Purkinje cell (primary cell): ENCODE results near the gene NR2C2AP. TPM values are rescaled to one million over a fixed set of nuclear protein-coding genes. Genes with fewer than 3 reads are reported as not detected.

Source experiments
- polyA plus RNA-seq: library from polyadenylated mRNA; unstranded; fragments of >200 nt; fragmentation: Nextera tagmentation; gene quantifications from 2 replicates; pipeline ENCODE4 v1.2.1, GENCODE V29; 2014

The NR2C2AP gene, protein sequence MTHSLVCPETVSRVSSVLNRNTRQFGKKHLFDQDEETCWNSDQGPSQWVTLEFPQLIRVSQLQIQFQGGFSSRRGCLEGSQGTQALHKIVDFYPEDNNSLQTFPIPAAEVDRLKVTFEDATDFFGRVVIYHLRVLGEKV
- 4.2 and 6.4 TPM in 2 replicates for polyA plus RNA-seq

DNA sequence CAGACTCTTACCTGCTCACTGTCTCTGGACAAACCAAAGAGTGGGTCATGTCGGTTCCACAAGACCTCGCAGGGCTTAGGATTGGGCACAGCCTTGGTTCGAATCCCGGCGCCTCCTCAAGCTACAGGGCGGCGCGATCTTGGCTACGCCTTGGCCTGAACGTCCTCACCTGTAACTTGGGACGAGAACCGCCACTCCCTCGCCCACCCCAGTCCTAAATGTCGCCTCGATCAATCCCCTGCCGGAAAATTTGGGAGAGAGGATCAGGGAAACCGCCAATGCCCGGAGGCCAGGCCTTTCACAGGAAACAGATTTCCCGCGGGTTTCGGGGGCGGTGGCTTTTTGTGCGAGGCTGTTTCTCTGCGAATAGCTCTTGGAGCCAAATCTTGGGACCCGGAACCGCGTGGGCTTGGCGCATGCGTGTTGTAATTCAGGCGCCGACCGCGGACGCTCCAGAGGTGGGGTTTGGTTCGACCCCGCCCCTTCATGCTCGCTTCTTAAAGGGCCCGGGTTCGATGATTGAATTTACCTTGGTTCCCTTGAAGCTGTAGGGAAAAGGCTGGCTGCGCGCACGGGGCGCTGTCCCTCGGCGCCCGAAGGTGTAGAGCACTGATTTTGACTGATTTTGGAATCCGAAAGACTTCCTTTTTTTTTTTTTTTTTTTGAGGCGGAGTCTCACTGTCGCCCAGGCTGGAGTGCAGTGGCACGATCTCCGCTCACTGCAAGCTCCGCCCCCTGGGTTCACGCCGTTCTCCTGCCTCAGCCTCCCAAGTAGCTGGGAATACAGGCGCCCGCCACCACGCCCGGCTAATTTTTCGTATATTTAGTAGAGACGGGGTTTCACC, at the start of gene NR2C2AP:
Gene NR2C2AP (minus strand): TSS at position 403 of the 845 bp plus-strand sequence. CDS start 354 bp downstream, at position 49.

DNA sequence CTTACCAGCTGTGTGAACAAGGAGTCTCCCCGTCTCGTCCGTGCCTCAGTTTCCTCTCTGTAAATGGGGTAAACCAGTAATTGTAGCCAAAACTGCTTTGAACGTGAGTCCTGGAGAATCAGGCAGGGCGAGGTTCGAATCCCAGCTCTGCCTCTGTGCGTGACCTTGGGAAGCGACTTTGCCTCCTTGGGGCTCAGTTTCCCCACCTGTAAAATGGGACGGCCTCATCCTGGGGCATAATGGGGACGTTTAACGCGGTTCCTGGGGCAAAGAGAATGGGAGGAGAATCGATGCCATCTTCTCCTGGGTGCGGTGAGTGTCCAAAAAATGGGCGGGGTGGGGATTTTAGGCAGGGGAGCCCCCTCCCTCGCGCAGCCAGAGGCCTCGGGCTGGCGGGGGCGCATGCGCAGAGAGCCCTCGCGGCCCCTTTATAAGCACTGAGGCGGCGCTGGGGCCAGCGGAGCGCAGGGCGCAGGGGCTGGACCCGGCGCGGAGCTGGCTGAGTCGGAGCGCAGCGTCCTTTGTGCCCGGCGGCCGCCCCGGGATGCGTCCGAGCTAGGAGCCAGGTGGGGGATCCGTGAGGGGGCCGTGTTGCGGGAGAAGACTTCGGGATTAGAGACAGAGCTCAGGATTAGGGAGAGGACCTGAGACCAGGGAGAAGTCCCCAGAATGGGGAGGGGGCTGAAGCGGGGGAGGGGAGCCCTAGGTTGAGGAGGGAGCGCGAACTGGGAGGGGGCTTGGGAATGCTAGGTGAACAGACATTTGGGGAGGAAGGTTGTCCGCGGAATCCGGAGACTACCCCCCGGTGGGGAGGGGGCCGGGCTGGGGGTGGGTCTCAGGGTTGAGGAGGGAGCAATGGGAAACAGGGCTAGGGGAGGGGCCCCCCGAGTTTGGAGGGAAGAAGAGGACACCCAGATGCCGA, 8.5 kb upstream of the NR2C2AP start, which contains the start of gene NCAN:
Gene NCAN (plus strand): TSS at position 460 of the 922 bp plus-strand sequence. CDS start 4,996 bp downstream, outside the sequence.

DNA sequence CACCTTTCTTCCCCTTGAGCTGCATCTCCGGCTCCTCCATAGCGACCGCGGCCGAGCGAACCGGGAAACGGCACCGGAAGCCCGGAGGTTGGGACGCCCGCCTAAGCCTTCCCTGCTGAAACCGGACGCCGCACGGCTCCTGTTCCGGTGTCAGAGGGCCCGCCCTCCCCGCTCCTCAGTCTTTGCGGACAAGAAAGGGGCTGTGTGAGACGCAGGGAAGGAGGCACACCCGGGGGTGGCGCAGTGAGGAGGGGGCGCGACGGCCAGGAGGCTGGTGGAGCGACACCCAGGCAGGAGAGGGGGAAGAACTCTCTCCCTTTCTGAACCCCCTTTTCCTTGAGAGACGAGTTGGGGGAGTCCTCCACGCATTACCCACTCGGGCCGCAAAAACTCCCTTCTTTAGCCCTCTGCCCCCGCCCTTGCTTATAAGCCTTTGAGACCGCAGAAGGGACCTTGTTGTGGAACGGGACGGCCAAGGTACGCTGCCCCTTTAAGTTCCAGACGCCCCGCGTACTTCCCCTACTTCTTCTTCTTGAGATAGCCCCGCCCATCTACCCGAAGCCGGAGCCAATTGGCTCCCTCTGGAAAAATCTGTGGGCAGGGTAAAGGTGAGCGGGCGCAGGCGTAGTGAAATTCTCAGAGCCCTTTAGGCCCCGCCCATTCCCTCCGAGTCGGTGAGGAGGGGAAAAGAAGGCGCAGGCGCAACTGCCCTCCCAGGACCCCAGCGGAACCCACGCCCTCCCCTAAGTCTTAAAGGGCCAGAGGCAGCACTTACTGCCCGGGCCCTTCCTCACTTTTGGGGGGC, 10.9 kb downstream of the NR2C2AP start, which contains the start of the genes BORCS8 and RFXANK:
Gene BORCS8 (minus strand): TSS at position 75 of the 805 bp plus-strand sequence. CDS start 35 bp downstream, at position 40.
Gene RFXANK (plus strand): TSS at position 181 of the 805 bp plus-strand sequence. CDS start 1,689 bp downstream, outside the sequence.

DNA sequence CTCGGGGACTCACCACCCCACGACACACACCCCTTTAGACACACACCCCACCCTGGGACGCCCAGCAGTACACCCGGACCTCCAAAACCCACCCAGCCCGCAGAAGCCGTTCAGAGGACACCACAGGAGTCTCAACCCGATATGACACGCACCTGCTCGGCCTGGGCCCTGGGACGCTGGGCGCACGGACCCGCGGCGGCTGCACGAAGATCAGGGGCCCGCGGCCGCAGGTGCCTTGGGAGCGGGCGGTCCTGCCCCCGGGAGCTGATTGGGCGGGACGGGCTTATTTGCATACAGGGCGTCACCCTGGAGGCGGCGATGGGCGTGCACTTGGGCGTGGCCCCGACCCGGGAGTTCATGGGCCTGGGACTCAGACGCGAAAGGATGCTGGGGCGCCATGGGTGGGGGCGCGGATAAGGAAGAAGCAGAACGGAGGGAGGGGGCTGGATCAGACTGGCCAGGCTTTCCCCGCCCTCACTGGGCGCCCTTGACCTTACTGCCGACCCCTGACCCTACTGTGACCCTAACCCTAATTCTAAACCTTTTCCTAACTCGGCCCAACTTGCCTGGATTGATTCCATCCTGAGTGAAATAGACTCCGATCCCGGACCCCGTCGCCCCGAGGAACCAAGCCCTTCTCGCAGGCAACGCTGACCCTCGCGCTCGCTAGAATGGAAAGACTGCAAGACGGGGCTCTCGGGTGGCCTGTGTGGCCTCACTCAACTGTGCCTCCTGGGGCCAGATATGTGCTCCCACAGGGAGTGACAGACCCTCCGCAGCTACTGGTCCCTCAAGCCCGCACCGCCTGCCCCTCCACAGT, 33.0 kb downstream of the NR2C2AP start, which contains the start of gene MEF2B:
Gene MEF2B (minus strand): TSS at position 211 of the 820 bp plus-strand sequence. CDS start 19,528 bp downstream, outside the sequence.

Other genes starting within 250 kb of the NR2C2AP start
- 74.2 and 85.9 TPM in 2 replicates for gene SUGP2, start 169.9 kb downstream of the NR2C2AP start, polyA plus RNA-seq
- gene ARMC6, start 169.8 kb downstream of the NR2C2AP start, polyA plus RNA-seq: 2.4 and 3.1 TPM in 2 replicates
- 1.2 and 2.7 TPM in 2 replicates for gene SLC25A42, start 139.4 kb downstream of the NR2C2AP start, polyA plus RNA-seq
- gene TMEM161A, start 64.9 kb downstream of the NR2C2AP start, polyA plus RNA-seq: 2.4 and 4.6 TPM in 2 replicates
- gene MEF2B, start 33.2 kb downstream of the NR2C2AP start, polyA plus RNA-seq: not detected in 2 replicates
- 19.0 and 22.2 TPM in 2 replicates for gene BORCS8, start 11.3 kb downstream of the NR2C2AP start, polyA plus RNA-seq
- gene RFXANK, start 11.2 kb downstream of the NR2C2AP start, polyA plus RNA-seq: 20.4 and 26.6 TPM in 2 replicates
- 1.6 and 3.4 TPM in 2 replicates for gene NCAN, start 8.5 kb upstream of the NR2C2AP start, polyA plus RNA-seq
- gene TM6SF2, start 69.9 kb upstream of the NR2C2AP start, polyA plus RNA-seq: 0.46 TPM in 1 of 2 replicates, not detected in the other
- gene SUGP1, start 117.1 kb upstream of the NR2C2AP start, polyA plus RNA-seq: 1.7 and 2.6 TPM in 2 replicates
- gene MAU2, start 117.4 kb upstream of the NR2C2AP start, polyA plus RNA-seq: 1.9 and 3.4 TPM in 2 replicates
- 2.0 and 2.3 TPM in 2 replicates for gene GATAD2A, start 202.3 kb upstream of the NR2C2AP start, polyA plus RNA-seq